Heart left ventricle (tissue), 13 donors: ENCODE measurements around the gene SLC25A52.

Experiments
- CTCF ChIP-seq, 12 donors: fragments of 200-600 bp; sonication (generic) in 4 of 12; IDR thresholded peaks; one replicate each; pipeline versions ENCODE4 v1.5.0 to v1.8.0; 2018 to 2022; ENCODE audit warnings: antibody characterized with exemption in 12 of 12, mild to moderate bottlenecking in 5 of 12
- POLR2A ChIP-seq, 2 donors: fragments of 450-650 bp; IDR thresholded peaks; one replicate each; pipeline ENCODE4 v1.6.1; 2017; ENCODE audit warnings: antibody characterized with exemption in 2 of 2, mild to moderate bottlenecking in 2 of 2, moderate library complexity in 2 of 2
- donor health status: ischemic (EF 13 %, LVEDD 7.1; RV severe dilation, severe dysfunction).
- donor health status: DM: no; HTN: yes; CAD: no.
- donor health status: DM: no; HTN: no; CAD: no.
- donor health status: ischemic (EF 25% LVEDD 6.9; RV normal size, moderate dysfunction).
- donor health status: ischemic (EF 25% LVEDD 5.7; RV mildly dilated, moderate dysfunction).
- donor health status: ischemic (EF 35%, LVEDD 5.7; RV mildly dilated, moderate dysfunction).
- donor health status: nonischemic (EF 11% LVEDD 7.7; RV severe dilation, severe dysfunction).
- donor health status: DM: yes; HTN: yes; CAD: no.
- donor health status: PGD.
- donor health status: ischemic (EF 29% LVEDD 5.4; RV normal size, mild dysfunction).
- donor health status: nonischemic (EF 23%, LVEDD 6.1; RV moderate dilation, normal function).

DNA sequence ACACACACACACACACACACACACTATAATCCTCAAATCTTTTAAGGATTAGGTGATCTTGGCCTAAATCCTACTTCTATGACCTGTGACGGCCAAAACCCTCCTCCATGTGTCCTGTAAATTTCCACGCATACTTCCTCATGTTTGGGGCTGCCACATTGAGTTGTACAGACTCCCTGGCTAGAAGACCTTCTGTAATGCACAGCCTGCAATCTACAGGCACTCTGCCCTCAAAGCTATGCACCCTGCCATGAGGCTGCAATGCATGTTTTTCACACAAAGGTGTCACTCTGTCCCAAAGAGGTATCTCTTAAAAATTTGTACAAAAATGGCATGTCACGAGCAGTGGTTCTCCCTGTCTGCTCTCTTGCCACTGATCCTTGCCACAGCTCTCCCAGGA lies 49.9 kb downstream of the SLC25A52 start:
- no peak for TF ChIP-seq CTCF (IDR thresholded peaks at IDR 0.05)
- TF ChIP-seq POLR2A (IDR thresholded peaks at IDR 0.05), result no peak
